ENCODE results near the gene ITGB6.
"Not testable (repeated sequence)": the region's sequence is repeated elsewhere in the genome, so short reads cannot be mapped to it uniquely, and the experiment has no call there.

Gene ITGB6

GRCh38 chr2:160137464-160137863, 62.6 kb downstream of the ITGB6 start:
- no peak for DNase-seq

- no peak for DNase-seq
Measured at GRCh38 chr2:160132761-160133160, 67.3 kb downstream of the ITGB6 start.

- DNase-seq = no peak
Measured at GRCh38 chr2:160126756-160127155, 73.3 kb downstream of the ITGB6 start.

- DNase-seq = no peak
Measured at GRCh38 chr2:160126315-160126714, 73.8 kb downstream of the ITGB6 start.

GRCh38 chr2:160125828-160126227, 74.2 kb downstream of the ITGB6 start:
- no peak for DNase-seq

GRCh38 chr2:160125366-160125765, 74.7 kb downstream of the ITGB6 start:
- no peak for DNase-seq

GRCh38 chr2:160124571-160124970, 75.5 kb downstream of the ITGB6 start:
- no peak for DNase-seq

GRCh38 chr2:160114721-160115120, 85.4 kb downstream of the ITGB6 start:
- DNase-seq = not testable (repeated sequence)

- DNase-seq = no peak
Measured at GRCh38 chr2:160114020-160114419, 86.1 kb downstream of the ITGB6 start.

GRCh38 chr2:160111951-160112798, 87.9 kb downstream of the ITGB6 start:
- no peak for DNase-seq

- DNase-seq = no peak
Measured at GRCh38 chr2:160110674-160111239, 89.3 kb downstream of the ITGB6 start.

- DNase-seq = no peak
Measured at GRCh38 chr2:160109939-160110673, 90.0 kb downstream of the ITGB6 start.

GRCh38 chr2:160109243-160109642, 90.8 kb downstream of the ITGB6 start:
- DNase-seq = no peak

- no peak for DNase-seq
Measured at GRCh38 chr2:160108646-160109045, 91.4 kb downstream of the ITGB6 start.

- no peak for DNase-seq
Measured at GRCh38 chr2:160105366-160105765, 94.7 kb downstream of the ITGB6 start.

GRCh38 chr2:160104115-160104514, 96.0 kb downstream of the ITGB6 start:
- no peak for DNase-seq

GRCh38 chr2:160097326-160097725, 102.7 kb downstream of the ITGB6 start:
- DNase-seq = no peak

GRCh38 chr2:160096409-160096808, 103.7 kb downstream of the ITGB6 start:
- no peak for DNase-seq

GRCh38 chr2:160092445-160092844, 107.6 kb downstream of the ITGB6 start:
- DNase-seq = no peak

GRCh38 chr2:160091381-160091780, 108.7 kb downstream of the ITGB6 start:
- no peak for DNase-seq

GRCh38 chr2:160087854-160088745, 112.0 kb downstream of the ITGB6 start:
- DNase-seq = no peak

- DNase-seq = no peak
Measured at GRCh38 chr2:160085662-160086061, 114.4 kb downstream of the ITGB6 start.
